Measurements from ENCODE around the gene PTBP2.

The PTBP2 gene

GRCh38 chr1:96721416-96722160 is at the start of gene PTBP2:
Gene PTBP2 (plus strand): TSS chr1:96721784. CDS start chr1:96721865, 81 bp downstream.
- no peaks in the 10 kb centered on the region for H3K27me3 ChIP-seq
- H3K4me3 ChIP-seq, result peak within 1 kb of the TSS; percentile 86 to 98 (median 94)
- peaks cover 12 to 22% (median 15%) of the 10 kb centered on the region in 10 experiments; a peak in 19 of 20 replicates for H3K4me1 ChIP-seq
- peak within 1 kb of the TSS; percentile 93 to 99 (median 97) for H3K9ac ChIP-seq
- peaks cover 18 to 32% (median 26%) of the 10 kb centered on the region in 11 experiments for H3K36me3 ChIP-seq
- no peak for TF ChIP-seq Cebpa-rat (IDR thresholded peaks at IDR 0.05)
- peak within 1 kb of the TSS; percentile 77 to 99 (median 86) for H3K4me2 ChIP-seq
- H3K9me3 ChIP-seq (replicated peaks in 1 of 11), result peaks cover 3 to 18% (median 9%) of the 10 kb centered on the region in 11 experiments; a peak in 14 of 22 replicates
- H3K27ac ChIP-seq, result peak within 1 kb of the TSS; percentile 87 to 98 (median 94)
- peaks cover 0 to 23% (median under 1%) of the 10 kb centered on the region in 11 experiments; a peak in 8 of 22 replicates for H4K20me1 ChIP-seq

- Histone ChIP-seq H3K36me3 (no peaks in the 10 kb centered on the region), H3K9me3 (replicated peaks in 1 of 11) (peaks cover 18 to 37% (median 23%) of the 10 kb centered on the region in 11 experiments), H4K20me1 (no peaks in the 10 kb centered on the region), H3K4me2 (no peak overlapping the region), H3K27ac (no peak overlapping the region), H3K27me3 (no peaks in the 10 kb centered on the region), H3K4me1 (no peaks in the 10 kb centered on the region), H3K4me3 (no peak overlapping the region), H3K9ac (no peak overlapping the region)
- TF ChIP-seq Cebpa-rat (IDR thresholded peaks at IDR 0.05), result no peak
Observed at GRCh38 chr1:96674915-96675314, 46.7 kb upstream of the PTBP2 start.

- Histone ChIP-seq H3K36me3 (no peaks in the 10 kb centered on the region), H3K4me3 (no peak overlapping the region), H3K27me3 (no peaks in the 10 kb centered on the region), H3K4me2 (peak overlapping the region in 1 of 11 experiments; percentile 37; a peak in 3 of 22 replicates), H4K20me1 (no peaks in the 10 kb centered on the region), H3K9ac (no peak overlapping the region), H3K27ac (no peak overlapping the region), H3K4me1 (peaks cover 0 to 5% (median 0%) of the 10 kb centered on the region in 10 experiments; a peak in 1 of 20 replicates), H3K9me3 (replicated peaks in 1 of 11) (no peaks in the 10 kb centered on the region; a peak in 1 of 22 replicates)
- no peak for TF ChIP-seq Cebpa-rat (IDR thresholded peaks at IDR 0.05)
Observed at GRCh38 chr1:96682056-96682455, 39.5 kb upstream of the PTBP2 start.

- no peaks in the 10 kb centered on the region; a peak in 1 of 22 replicates for H3K9me3 ChIP-seq (replicated peaks in 1 of 11)
- H3K4me3 ChIP-seq, result no peak overlapping the region
- H3K27me3 ChIP-seq, result no peaks in the 10 kb centered on the region
- H3K4me1 ChIP-seq, result peaks cover 0 to 5% (median 0%) of the 10 kb centered on the region in 10 experiments; a peak in 1 of 20 replicates
- H4K20me1 ChIP-seq, result no peaks in the 10 kb centered on the region
- no peak overlapping the region for H3K27ac ChIP-seq
- no peak overlapping the region for H3K9ac ChIP-seq
- H3K4me2 ChIP-seq, result no peak overlapping the region
- no peak for TF ChIP-seq Cebpa-rat (IDR thresholded peaks at IDR 0.05)
- H3K36me3 ChIP-seq, result no peaks in the 10 kb centered on the region
Observed at GRCh38 chr1:96683931-96684330, 37.7 kb upstream of the PTBP2 start.

GRCh38 chr1:96684744-96685143 is 36.8 kb upstream of the PTBP2 start:
- Histone ChIP-seq H4K20me1 (no peaks in the 10 kb centered on the region), H3K36me3 (no peaks in the 10 kb centered on the region), H3K27ac (no peak overlapping the region), H3K9ac (no peak overlapping the region), H3K27me3 (no peaks in the 10 kb centered on the region), H3K4me2 (no peak overlapping the region), H3K4me1 (peaks cover 0 to 5% (median 0%) of the 10 kb centered on the region in 10 experiments; a peak in 1 of 20 replicates), H3K4me3 (no peak overlapping the region), H3K9me3 (replicated peaks in 1 of 11) (no peaks in the 10 kb centered on the region; a peak in 1 of 22 replicates)
- no peak for TF ChIP-seq Cebpa-rat (IDR thresholded peaks at IDR 0.05)

GRCh38 chr1:96688767-96689166 is 32.8 kb upstream of the PTBP2 start:
- no peak overlapping the region for H3K9ac ChIP-seq
- H3K4me3 ChIP-seq, result no peak overlapping the region
- no peaks in the 10 kb centered on the region for H3K4me1 ChIP-seq
- no peaks in the 10 kb centered on the region for H3K36me3 ChIP-seq
- no peak overlapping the region for H3K4me2 ChIP-seq
- no peaks in the 10 kb centered on the region for H4K20me1 ChIP-seq
- no peaks in the 10 kb centered on the region for H3K27me3 ChIP-seq
- H3K27ac ChIP-seq, result no peak overlapping the region
- no peak for TF ChIP-seq Cebpa-rat (IDR thresholded peaks at IDR 0.05)
- peaks cover 0 to 8% (median 6%) of the 10 kb centered on the region in 11 experiments; a peak in 8 of 22 replicates for H3K9me3 ChIP-seq (replicated peaks in 1 of 11)

GRCh38 chr1:96695954-96696353 is 25.6 kb upstream of the PTBP2 start:
- H3K4me3 ChIP-seq, result no peak overlapping the region
- H3K4me2 ChIP-seq, result no peak overlapping the region
- H3K4me1 ChIP-seq, result no peaks in the 10 kb centered on the region
- no peak for TF ChIP-seq Cebpa-rat (IDR thresholded peaks at IDR 0.05)
- H3K27me3 ChIP-seq, result no peaks in the 10 kb centered on the region
- peaks cover 4 to 16% (median 7%) of the 10 kb centered on the region in 11 experiments; a peak in 13 of 22 replicates for H3K9me3 ChIP-seq (replicated peaks in 1 of 11)
- no peaks in the 10 kb centered on the region for H3K36me3 ChIP-seq
- no peak overlapping the region for H3K27ac ChIP-seq
- H4K20me1 ChIP-seq, result no peaks in the 10 kb centered on the region
- H3K9ac ChIP-seq, result no peak overlapping the region

GRCh38 chr1:96698342-96698983 is 23.1 kb upstream of the PTBP2 start:
- H3K36me3 ChIP-seq, result no peaks in the 10 kb centered on the region
- no peaks in the 10 kb centered on the region for H3K27me3 ChIP-seq
- no peak overlapping the region for H3K9ac ChIP-seq
- no peaks in the 10 kb centered on the region for H4K20me1 ChIP-seq
- TF ChIP-seq Cebpa-rat (IDR thresholded peaks at IDR 0.05), result no peak
- peaks cover 3 to 15% (median 6%) of the 10 kb centered on the region in 11 experiments; a peak in 10 of 22 replicates for H3K9me3 ChIP-seq (replicated peaks in 1 of 11)
- H3K4me3 ChIP-seq, result no peak overlapping the region
- no peak overlapping the region for H3K27ac ChIP-seq
- H3K4me1 ChIP-seq, result no peaks in the 10 kb centered on the region
- no peak overlapping the region for H3K4me2 ChIP-seq

GRCh38 chr1:96703186-96703585 is 18.4 kb upstream of the PTBP2 start:
- Histone ChIP-seq H3K27ac (no peak overlapping the region), H3K4me3 (no peak overlapping the region), H3K9ac (no peak overlapping the region), H3K4me2 (no peak overlapping the region), H3K4me1 (no peaks in the 10 kb centered on the region), H3K27me3 (no peaks in the 10 kb centered on the region), H4K20me1 (no peaks in the 10 kb centered on the region), H3K36me3 (no peaks in the 10 kb centered on the region), H3K9me3 (replicated peaks in 1 of 11) (peaks cover 3 to 15% (median 6%) of the 10 kb centered on the region in 11 experiments; a peak in 10 of 22 replicates)
- no peak for TF ChIP-seq Cebpa-rat (IDR thresholded peaks at IDR 0.05)

All from BLaER1 treated with 17β-estradiol and CSF1 and Interleukin-3, amounts not matched to agents 10 nM and 100 nM (cell line).